A549 treated with dexamethasone at 1 μM for 4 hours (cell line): Measurements from ENCODE around the gene CHPF2. TPM values are rescaled to one million over a fixed set of nuclear protein-coding genes. Genes with fewer than 3 reads are reported as not detected.

Experiments
- total RNA-seq: library from RNA; stranded (reverse); fragments of 200-300 nt; extraction: Qiagen RNA extraction; gene quantifications from 5 replicates; pipeline ENCODE4 v1.2.3, GENCODE V29; 2022

The CHPF2 gene, protein sequence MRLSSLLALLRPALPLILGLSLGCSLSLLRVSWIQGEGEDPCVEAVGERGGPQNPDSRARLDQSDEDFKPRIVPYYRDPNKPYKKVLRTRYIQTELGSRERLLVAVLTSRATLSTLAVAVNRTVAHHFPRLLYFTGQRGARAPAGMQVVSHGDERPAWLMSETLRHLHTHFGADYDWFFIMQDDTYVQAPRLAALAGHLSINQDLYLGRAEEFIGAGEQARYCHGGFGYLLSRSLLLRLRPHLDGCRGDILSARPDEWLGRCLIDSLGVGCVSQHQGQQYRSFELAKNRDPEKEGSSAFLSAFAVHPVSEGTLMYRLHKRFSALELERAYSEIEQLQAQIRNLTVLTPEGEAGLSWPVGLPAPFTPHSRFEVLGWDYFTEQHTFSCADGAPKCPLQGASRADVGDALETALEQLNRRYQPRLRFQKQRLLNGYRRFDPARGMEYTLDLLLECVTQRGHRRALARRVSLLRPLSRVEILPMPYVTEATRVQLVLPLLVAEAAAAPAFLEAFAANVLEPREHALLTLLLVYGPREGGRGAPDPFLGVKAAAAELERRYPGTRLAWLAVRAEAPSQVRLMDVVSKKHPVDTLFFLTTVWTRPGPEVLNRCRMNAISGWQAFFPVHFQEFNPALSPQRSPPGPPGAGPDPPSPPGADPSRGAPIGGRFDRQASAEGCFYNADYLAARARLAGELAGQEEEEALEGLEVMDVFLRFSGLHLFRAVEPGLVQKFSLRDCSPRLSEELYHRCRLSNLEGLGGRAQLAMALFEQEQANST
- 31.9 to 48.5 TPM (median 41.8 TPM) in 5 replicates for total RNA-seq

GRCh38 chr7:151232091-151232916, at the start of gene CHPF2:
CHPF2 (plus strand) TSS chr7:151232483; CDS start chr7:151234012, 1,529 bp downstream.

GRCh38 chr7:151186640-151187408, 45.5 kb upstream of the CHPF2 start, which contains the start of gene ASB10:
ASB10 (minus strand) TSS chr7:151187250; CDS start chr7:151187130, 120 bp downstream.

DNA sequence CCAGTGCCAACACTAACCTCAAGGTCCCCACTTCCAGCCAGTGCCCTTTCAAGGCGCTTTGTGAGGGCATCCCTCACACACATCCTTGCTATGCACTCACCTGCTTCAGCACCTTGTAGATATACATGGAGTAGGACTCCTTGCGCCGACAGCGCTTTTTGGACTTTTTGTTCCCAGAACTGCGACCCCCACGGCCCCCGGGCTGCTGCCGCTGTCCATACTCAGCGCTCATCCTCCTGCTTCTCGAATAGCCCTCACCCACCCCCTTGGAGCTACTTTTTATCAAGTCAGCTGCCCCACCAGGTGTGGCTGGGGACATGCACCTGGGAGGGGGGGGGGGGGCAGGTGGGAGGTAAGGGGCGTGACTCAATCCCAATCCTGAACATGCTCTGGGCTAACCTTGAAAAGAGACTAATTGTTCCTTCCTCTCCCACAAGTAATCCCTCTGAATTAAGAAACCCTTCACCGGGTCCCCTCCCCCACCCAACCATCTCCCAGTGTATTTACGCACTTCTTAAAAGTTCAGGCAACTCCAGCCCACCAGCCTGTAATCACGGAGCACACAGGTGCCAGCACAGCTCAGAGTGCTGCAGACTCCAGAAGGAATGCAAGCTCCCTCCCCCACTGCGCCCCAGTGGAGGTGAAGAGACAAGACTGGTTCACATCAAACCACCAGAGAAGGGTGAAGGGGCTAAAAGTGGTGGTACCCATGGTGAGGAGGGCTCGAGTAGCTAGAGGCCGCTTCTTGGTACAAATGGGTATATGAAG, 22.0 kb upstream of the CHPF2 start, which contains the start of gene H2BK1:
Gene H2BK1 (minus strand): TSS at position 402 of the 768 bp plus-strand sequence. CDS start 170 bp downstream, at position 232.

DNA sequence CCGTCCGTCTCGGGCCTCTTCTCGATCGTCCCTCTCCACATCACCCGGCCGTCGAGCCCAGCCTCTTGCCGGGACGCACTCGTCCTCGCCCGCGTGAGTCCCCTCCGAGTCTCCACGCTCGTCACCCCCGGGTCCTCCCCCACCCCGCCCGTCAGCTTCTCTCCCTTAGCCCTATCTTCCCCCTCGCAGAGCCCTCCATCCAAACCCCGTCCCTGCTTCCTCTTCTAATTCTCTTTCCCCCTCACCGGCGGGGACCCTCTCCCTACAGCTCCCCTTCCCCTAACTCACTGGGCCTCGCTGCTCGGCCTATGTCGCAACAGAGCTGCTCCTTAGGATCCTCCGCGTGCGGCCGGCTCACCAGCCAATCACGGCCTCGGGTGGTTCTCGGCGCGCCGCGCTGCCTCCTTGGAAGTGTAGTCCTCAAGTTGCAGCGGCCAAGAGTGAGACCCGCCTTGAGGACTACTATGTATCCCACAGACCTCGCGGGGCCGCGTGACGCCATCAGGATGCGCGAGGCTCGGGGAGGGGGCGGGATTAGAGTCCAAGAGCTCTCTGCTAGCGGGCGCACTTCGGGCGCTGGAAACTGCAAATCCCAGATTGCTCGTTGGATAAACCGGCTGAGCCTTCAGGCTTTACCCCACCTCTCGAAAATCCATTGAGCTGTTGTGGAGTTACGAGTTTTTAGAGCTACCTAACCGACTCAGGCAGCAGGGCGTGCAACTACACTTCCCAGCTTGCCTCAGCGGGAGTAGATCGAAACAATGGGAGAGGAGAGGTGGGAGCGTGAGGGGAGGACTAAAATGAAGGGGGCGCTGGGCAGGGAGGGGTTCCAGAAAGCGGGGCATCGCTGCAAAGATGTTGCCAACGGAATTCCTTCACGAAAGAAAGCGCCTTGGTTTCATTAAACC, 5.2 kb upstream of the CHPF2 start, which contains the start of gene ABCF2:
Gene ABCF2 (minus strand): TSS at position 331 of the 908 bp plus-strand sequence. CDS start 747 bp downstream, outside the sequence.

DNA sequence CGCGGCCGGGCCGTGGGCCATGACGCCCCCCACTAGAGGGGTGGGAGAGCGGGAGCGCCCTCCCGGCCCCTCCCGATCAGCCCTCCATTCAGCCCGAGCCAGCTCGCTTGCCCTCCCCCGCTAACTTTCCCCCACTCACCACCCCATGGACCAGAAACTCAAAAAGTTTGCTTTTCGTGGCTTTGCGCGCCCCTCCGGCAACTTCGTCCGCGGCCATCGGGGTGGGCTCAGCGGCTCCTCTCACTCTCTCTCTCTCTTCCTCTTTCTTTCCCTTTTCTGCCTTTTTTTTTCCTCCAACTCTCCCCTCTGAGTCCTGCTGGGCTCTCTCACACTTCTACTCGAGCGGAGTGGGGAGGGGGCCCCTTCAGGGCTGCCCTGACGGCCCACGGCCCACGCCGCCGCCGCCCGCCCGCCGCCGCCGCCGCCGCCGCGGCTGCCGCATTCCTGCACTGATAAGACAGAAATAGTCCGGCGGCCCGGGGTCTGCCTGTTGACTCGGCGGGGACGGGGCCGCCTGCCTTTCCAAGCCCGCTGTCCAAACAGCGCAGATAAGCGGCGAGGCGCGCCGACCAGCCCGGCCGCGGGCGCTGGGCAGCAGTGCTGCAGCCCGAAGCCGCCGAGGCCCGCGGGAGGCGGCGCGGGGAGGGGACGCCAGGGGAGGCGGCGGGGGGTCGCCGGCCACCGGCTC, 16.2 kb downstream of the CHPF2 start, which contains the start of gene SMARCD3:
Gene SMARCD3 (minus strand): TSS at position 349 of the 688 bp plus-strand sequence. CDS start 132 bp downstream, at position 217.

Other genes with a start within 250 kb of the CHPF2 start
- gene NOS3, start 241.5 kb upstream of the CHPF2 start, total RNA-seq, result 0.22 to 0.70 TPM (median 0.42 TPM) in 5 replicates
- gene ATG9B, start 208.0 kb upstream of the CHPF2 start, total RNA-seq, result 0.39 to 0.69 TPM (median 0.61 TPM) in 5 replicates
- gene ABCB8, start 204.0 kb upstream of the CHPF2 start, total RNA-seq, result 31.2 to 46.1 TPM (median 43.3 TPM) in 5 replicates
- gene ASIC3, start 184.0 kb upstream of the CHPF2 start, total RNA-seq, result 3.9 to 11.3 TPM (median 9.0 TPM) in 5 replicates
- gene CDK5, start 174.6 kb upstream of the CHPF2 start, total RNA-seq, result 30.7 to 35.8 TPM (median 31.2 TPM) in 5 replicates
- 161 to 286 TPM (median 257 TPM) in 5 replicates for gene SLC4A2, start 172.9 kb upstream of the CHPF2 start, total RNA-seq
- gene FASTK, start 151.7 kb upstream of the CHPF2 start, total RNA-seq, result 46.1 to 78.7 TPM (median 71.2 TPM) in 5 replicates
- 31.3 to 61.4 TPM (median 56.8 TPM) in 5 replicates for gene TMUB1, start 149.0 kb upstream of the CHPF2 start, total RNA-seq
- gene AGAP3, start 146.0 kb upstream of the CHPF2 start, total RNA-seq, result 42.8 to 62.4 TPM (median 57.0 TPM) in 5 replicates
- gene GBX1, start 64.8 kb upstream of the CHPF2 start, total RNA-seq, result 0.09 to 0.22 TPM (median 0.13 TPM) in 4 of 5 replicates, not detected in the other
- not detected in 5 replicates for gene ASB10, start 45.2 kb upstream of the CHPF2 start, total RNA-seq
- gene H2BK1, start 22.0 kb upstream of the CHPF2 start, total RNA-seq, result not detected in 5 replicates
- gene ABCF2, start 5.3 kb upstream of the CHPF2 start, total RNA-seq, result 53.6 to 63.8 TPM (median 60.7 TPM) in 5 replicates
- 7.5 to 9.0 TPM (median 8.6 TPM) in 5 replicates for gene SMARCD3, start 16.2 kb downstream of the CHPF2 start, total RNA-seq
- gene NUB1, start 109.3 kb downstream of the CHPF2 start, total RNA-seq, result 39.1 to 45.2 TPM (median 42.4 TPM) in 5 replicates
- gene WDR86, start 177.6 kb downstream of the CHPF2 start, total RNA-seq, result 0.11 to 0.26 TPM (median 0.18 TPM) in 4 of 5 replicates, not detected in the other
- gene CRYGN, start 207.7 kb downstream of the CHPF2 start, total RNA-seq, result not detected in 5 replicates